Endodermal cell (in vitro differentiated cells): Measurements from ENCODE around the gene DNAJC18. TPM values are rescaled to one million over a fixed set of nuclear protein-coding genes. Genes with fewer than 3 reads are reported as not detected.

Experiments used
- DNase-seq: peaks from one replicate; pipeline ENCODE4 v3.0.0-alpha.2; 2017
- H3K27ac ChIP-seq: 2 replicates; pipeline ENCODE4 v1.5.1; 2013; ENCODE audit warnings: mild to moderate bottlenecking, low read depth, low read length, moderate library complexity
- H3K27me3 ChIP-seq: 2 replicates; pipeline ENCODE4 v1.6.1; 2013; ENCODE audit warnings: mild to moderate bottlenecking, low read length, moderate library complexity; ENCODE audit not compliant: insufficient read depth, control insufficient read depth, poor library complexity, severe bottlenecking
- H3K36me3 ChIP-seq: 2 replicates; pipeline ENCODE4 v1.7.0; 2013; ENCODE audit warnings: mild to moderate bottlenecking, low read length, moderate library complexity; ENCODE audit not compliant: control insufficient read depth, insufficient read depth
- H3K4me1 ChIP-seq: one replicate; pipeline ENCODE4 v1.7.0; 2013; ENCODE audit warnings: low read length; ENCODE audit not compliant: control insufficient read depth, insufficient read depth
- H3K4me3 ChIP-seq: 2 replicates; pipeline ENCODE4 v1.5.1; 2013; ENCODE audit warnings: mild to moderate bottlenecking, low read length, moderate library complexity
- H3K9ac ChIP-seq: 2 replicates; pipeline ENCODE4 v1.6.1; 2013; ENCODE audit warnings: mild to moderate bottlenecking, low read length, moderate library complexity; ENCODE audit not compliant: poor library complexity, severe bottlenecking; ENCODE audit errors: extremely low read depth
- H3K9me3 ChIP-seq: 2 replicates; pipeline ENCODE4 v1.6.1; 2013; ENCODE audit warnings: mild to moderate bottlenecking, low read length, moderate library complexity; ENCODE audit not compliant: control insufficient read depth
- H3K27ac Mint-ChIP-seq: 2 replicates; pipeline ENCODE4 v1.8.0; 2020; ENCODE audit warnings: mixed read lengths
- H3K27me3 Mint-ChIP-seq: 2 replicates; pipeline ENCODE4 v1.8.0; 2021; ENCODE audit warnings: mild to moderate bottlenecking, mixed read lengths; ENCODE audit not compliant: insufficient read depth
- H3K36me3 Mint-ChIP-seq: 2 replicates; pipeline ENCODE4 v1.8.0; 2020; ENCODE audit warnings: low read depth, mixed read lengths
- H3K4me1 Mint-ChIP-seq: 2 replicates; pipeline ENCODE4 v1.8.0; 2020; ENCODE audit warnings: mixed read lengths
- H3K4me3 Mint-ChIP-seq: 2 replicates; pipeline ENCODE4 v1.8.0; 2020; ENCODE audit warnings: mild to moderate bottlenecking, moderate library complexity, mixed read lengths
- H3K9me3 Mint-ChIP-seq: 2 replicates; pipeline ENCODE4 v1.8.0; 2020; ENCODE audit warnings: mild to moderate bottlenecking, mixed read lengths
- WGBS, 2 experiments: methylation state at CpG; one replicate each; pipeline versions ENCODE4 v1.1.5 to v1.1.7; 2013; ENCODE audit warnings: missing lambda C conversion rate in 2 of 2, mixed read lengths in 1 of 2; ENCODE audit not compliant: insufficient coverage in 1 of 2, insufficient read length in 1 of 2; 5-methylcytosine and 5-hydroxymethylcytosine counted together
- total RNA-seq, 2 donors: library from RNA; stranded (reverse); fragmentation: NEBNext Ultra II Directional in 1 of 2; extraction: Animal tissue kit (Norgen Biotek cat#: 25700) in 1 of 2; gene quantifications; 2 replicates in 1 of 2; 3 replicates in 1 of 2; pipeline ENCODE4 v1.2.1, GENCODE V29; 2021
- TF ChIP-seq, protein P1 (sequence below): fragments of 200-600 bp; sonication (generic); conservative IDR thresholded peaks from 2 replicates; pipeline ENCODE4 v1.5.0; 2021; ENCODE audit warnings: antibody characterized with exemption, mild to moderate bottlenecking

The DNAJC18 gene
- total RNA-seq, 2 donors from 2014 or later: 21.8 to 26.6 TPM

DNA sequence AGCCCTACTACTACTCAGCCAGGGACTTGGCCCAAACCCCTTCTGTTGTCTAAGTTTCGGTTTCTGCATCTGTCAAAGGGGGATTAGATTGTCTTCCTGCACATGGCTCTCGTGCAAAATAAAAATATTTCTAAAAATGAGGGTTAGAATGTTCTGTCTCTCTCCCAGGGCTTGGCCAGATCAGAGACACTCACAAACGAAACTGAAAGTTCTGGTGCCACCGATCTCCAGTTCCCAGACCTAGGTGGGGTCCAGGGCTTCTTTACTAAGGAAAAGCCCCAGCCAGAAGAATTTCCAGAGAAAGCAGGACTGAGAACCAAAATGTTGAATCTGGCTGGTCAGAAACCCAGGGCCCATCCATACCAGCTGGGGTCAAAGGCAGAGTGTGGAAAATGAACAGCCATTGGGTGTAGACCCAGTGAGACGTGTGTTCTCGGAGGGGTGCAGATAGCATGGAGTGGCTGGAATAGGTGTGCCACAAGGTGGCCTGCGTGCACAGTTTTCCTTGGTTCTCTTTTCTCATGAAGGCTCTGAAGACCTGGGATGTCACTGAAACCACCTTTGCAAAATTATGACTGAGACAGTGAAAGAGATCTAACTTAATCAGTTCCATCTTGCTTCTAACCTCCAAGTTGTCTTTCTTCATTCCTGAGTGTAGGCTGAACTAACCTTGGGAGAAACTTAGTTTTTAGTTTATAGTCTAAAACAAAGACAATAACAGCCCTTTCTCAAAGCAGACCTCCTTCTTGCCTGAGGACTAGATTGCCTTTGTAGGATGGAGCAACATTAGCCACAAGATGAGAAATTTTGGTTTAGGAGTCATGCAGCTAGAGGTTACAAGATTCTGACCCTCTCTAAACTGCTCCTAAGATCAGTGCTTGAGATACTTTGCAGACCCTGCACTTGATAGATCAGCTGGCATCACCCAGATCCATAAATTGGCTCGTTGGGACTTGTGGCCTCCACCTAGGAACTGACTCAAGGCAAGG, 54.0 kb downstream of the DNAJC18 start:
- Histone ChIP-seq H3K36me3 (no peaks in the 10 kb centered on the region), H3K27me3 (no peaks in the 10 kb centered on the region), H3K4me1 (peaks cover 6% of the 10 kb centered on the region), H3K27ac (no peak overlapping the region), H3K4me3 (no peak overlapping the region), H3K9me3 (no peaks in the 10 kb centered on the region), H3K9ac (no peak overlapping the region)
- DNase-seq: peak; percentile 45
- Mint-ChIP-seq H3K27ac (no peak overlapping the region), H3K27me3 (no peaks in the 10 kb centered on the region), H3K4me1 (peaks cover 23% of the 10 kb centered on the region), H3K9me3 (no peaks in the 10 kb centered on the region), H3K36me3 (no peaks in the 10 kb centered on the region), H3K4me3 (no peak overlapping the region)
- TF ChIP-seq, protein P1, sequence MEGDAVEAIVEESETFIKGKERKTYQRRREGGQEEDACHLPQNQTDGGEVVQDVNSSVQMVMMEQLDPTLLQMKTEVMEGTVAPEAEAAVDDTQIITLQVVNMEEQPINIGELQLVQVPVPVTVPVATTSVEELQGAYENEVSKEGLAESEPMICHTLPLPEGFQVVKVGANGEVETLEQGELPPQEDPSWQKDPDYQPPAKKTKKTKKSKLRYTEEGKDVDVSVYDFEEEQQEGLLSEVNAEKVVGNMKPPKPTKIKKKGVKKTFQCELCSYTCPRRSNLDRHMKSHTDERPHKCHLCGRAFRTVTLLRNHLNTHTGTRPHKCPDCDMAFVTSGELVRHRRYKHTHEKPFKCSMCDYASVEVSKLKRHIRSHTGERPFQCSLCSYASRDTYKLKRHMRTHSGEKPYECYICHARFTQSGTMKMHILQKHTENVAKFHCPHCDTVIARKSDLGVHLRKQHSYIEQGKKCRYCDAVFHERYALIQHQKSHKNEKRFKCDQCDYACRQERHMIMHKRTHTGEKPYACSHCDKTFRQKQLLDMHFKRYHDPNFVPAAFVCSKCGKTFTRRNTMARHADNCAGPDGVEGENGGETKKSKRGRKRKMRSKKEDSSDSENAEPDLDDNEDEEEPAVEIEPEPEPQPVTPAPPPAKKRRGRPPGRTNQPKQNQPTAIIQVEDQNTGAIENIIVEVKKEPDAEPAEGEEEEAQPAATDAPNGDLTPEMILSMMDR: peak; percentile 50
- WGBS, 2 experiments: 78 to 91% methylated on average over 7 to 8 of the region's 8 CpGs

DNA sequence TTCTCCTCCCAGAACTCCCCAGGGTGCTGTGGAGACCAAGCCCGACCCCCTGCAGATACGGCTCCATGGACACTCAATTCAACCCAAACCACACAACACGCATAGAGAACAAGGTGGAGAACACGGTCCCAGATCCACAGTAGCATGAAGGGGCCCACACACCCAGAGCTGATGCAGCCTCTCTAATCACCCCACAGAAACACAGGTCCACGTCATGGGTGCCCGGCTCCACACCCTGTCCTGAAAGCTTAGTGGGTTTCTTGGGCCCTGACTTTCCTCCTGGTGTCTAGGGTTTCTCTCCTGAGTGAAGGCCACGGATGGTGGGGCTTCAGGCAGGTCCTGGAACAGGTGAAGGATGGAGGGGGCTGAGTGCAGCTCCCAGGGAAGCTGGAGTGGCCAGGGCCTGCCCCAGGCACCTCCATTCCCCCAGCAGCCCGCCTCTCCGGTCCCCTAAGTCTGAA, 54.7 kb downstream of the DNAJC18 start:
- WGBS, 2 experiments: 89% methylated on average over 9 of the region's 9 CpGs; no CpG with 5 or more reads in 1 of the 2 experiments
- peaks cover 23% of the 10 kb centered on the region for H3K4me1 Mint-ChIP-seq
- H3K36me3 Mint-ChIP-seq: no peaks in the 10 kb centered on the region

DNA sequence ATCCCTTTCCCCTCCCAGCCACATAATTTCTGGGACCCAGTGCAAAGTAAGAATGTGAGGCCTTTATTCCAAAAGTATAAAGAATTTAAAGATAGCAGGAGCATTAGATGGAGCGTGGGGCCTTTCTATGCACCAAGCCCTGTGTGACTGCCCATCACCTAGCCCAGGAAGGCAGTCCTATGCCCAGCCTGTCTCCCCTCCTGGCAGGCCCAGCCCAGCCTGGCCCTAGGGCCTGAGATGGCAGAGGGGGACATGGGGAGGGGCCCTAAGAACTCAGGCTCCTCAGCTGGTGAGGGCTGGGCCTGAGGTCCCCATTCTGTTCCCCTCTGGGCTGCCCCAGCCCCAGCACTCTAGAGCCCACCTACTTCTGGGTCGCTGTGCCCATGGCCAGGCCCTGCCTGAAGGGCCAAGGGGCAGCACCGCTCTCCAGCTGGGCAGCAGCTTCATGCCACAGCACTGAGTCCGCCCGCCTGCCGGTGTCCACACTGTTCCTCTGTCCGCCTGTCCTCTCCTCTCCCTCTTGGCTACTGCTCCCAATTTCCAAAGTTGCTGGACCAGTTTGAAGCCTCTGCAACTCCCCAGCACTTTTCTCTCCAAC, 55.2 kb downstream of the DNAJC18 start:
- Histone ChIP-seq H3K27ac (no peak overlapping the region), H3K4me1 (peaks cover 6% of the 10 kb centered on the region), H3K9ac (no peak overlapping the region), H3K27me3 (no peaks in the 10 kb centered on the region), H3K9me3 (no peaks in the 10 kb centered on the region), H3K36me3 (no peaks in the 10 kb centered on the region), H3K4me3 (no peak overlapping the region)
- Mint-ChIP-seq H3K36me3 (peaks cover 2% of the 10 kb centered on the region), H3K27me3 (no peaks in the 10 kb centered on the region), H3K9me3 (no peaks in the 10 kb centered on the region), H3K4me1 (peaks cover 23% of the 10 kb centered on the region), H3K27ac (no peak overlapping the region), H3K4me3 (no peak overlapping the region)
- peak; percentile 38 for DNase-seq
- WGBS, 2 experiments: 76 to 81% methylated on average over 5 to 7 of the region's 7 CpGs
- TF ChIP-seq, protein P1: no peak

More for the DNA sequence above, 54.7 kb downstream of the DNAJC18 start:
- DNase-seq: no peak
- no peak overlapping the region for H3K9ac ChIP-seq
- H3K9me3 ChIP-seq: no peaks in the 10 kb centered on the region
- peaks cover 6% of the 10 kb centered on the region for H3K4me1 ChIP-seq
- Mint-ChIP-seq H3K4me3 (no peak overlapping the region), H3K9me3 (no peaks in the 10 kb centered on the region), H3K27me3 (no peaks in the 10 kb centered on the region), H3K27ac (no peak overlapping the region)
- H3K27me3 ChIP-seq: no peaks in the 10 kb centered on the region
- H3K27ac ChIP-seq: no peak overlapping the region
- no peak overlapping the region for H3K4me3 ChIP-seq
- TF ChIP-seq, protein P1: no peak
- no peaks in the 10 kb centered on the region for H3K36me3 ChIP-seq
